ENCODE results near the gene DCLK1.

Gene DCLK1

GRCh38 chr13:35817642-35818607 lies 313.3 kb downstream of the DCLK1 start:
- no peak for DNase-seq

GRCh38 chr13:35814605-35815011 lies 316.6 kb downstream of the DCLK1 start:
- DNase-seq, result no peak

GRCh38 chr13:35812736-35813135 lies 318.4 kb downstream of the DCLK1 start:
- DNase-seq, result no peak

GRCh38 chr13:35810321-35810720 lies 320.9 kb downstream of the DCLK1 start:
- DNase-seq, result no peak

GRCh38 chr13:35808846-35809245 lies 322.3 kb downstream of the DCLK1 start:
- DNase-seq, result no peak

GRCh38 chr13:35804901-35805300 lies 326.3 kb downstream of the DCLK1 start:
- no peak for DNase-seq

GRCh38 chr13:35797991-35798390 lies 333.2 kb downstream of the DCLK1 start:
- DNase-seq, result no peak

GRCh38 chr13:35797244-35797643 lies 333.9 kb downstream of the DCLK1 start:
- no peak for DNase-seq

GRCh38 chr13:35796623-35797022 lies 334.6 kb downstream of the DCLK1 start:
- no peak for DNase-seq

GRCh38 chr13:35794734-35795389 lies 336.3 kb downstream of the DCLK1 start:
- no peak for DNase-seq

GRCh38 chr13:35793823-35794222 lies 337.4 kb downstream of the DCLK1 start:
- DNase-seq, result no peak

- no peak for DNase-seq
These were observed 338.3 kb downstream of the DCLK1 start for GRCh38 chr13:35792911-35793310.

GRCh38 chr13:35792021-35792420 lies 339.2 kb downstream of the DCLK1 start:
- no peak for DNase-seq

GRCh38 chr13:35791184-35791851 lies 339.9 kb downstream of the DCLK1 start:
- no peak for DNase-seq

- DNase-seq, result no peak
These were observed 341.6 kb downstream of the DCLK1 start for GRCh38 chr13:35789335-35790165.

GRCh38 chr13:35787937-35788336 lies 343.2 kb downstream of the DCLK1 start:
- no peak for DNase-seq

- no peak for DNase-seq
These were observed 345.4 kb downstream of the DCLK1 start for GRCh38 chr13:35785576-35786303.

GRCh38 chr13:35784286-35784951 lies 346.8 kb downstream of the DCLK1 start:
- no peak for DNase-seq

- DNase-seq, result no peak
These were observed 348.4 kb downstream of the DCLK1 start for GRCh38 chr13:35782793-35783192.

- DNase-seq, result no peak
These were observed 349.9 kb downstream of the DCLK1 start for GRCh38 chr13:35781036-35782000.
